ES-I3 (cell line): ENCODE results near the gene FICD.
A peak's percentile ranks its signal among the peaks of the same experiment; 100 is the strongest.

Source experiments
- H3K36me3 ChIP-seq: 2 replicates; pipeline ENCODE4 v1.6.1; 2013; ENCODE audit warnings: mild to moderate bottlenecking, low read length, control low read depth, moderate library complexity; ENCODE audit not compliant: insufficient read depth
- H3K4me1 ChIP-seq: 2 replicates; pipeline ENCODE4 v1.6.1; 2013; ENCODE audit warnings: mild to moderate bottlenecking, control low read depth, low read length; ENCODE audit not compliant: insufficient read depth
- H3K9ac ChIP-seq: 2 replicates; pipeline ENCODE4 v1.6.1; 2013; ENCODE audit warnings: low read depth, mild to moderate bottlenecking, low read length, moderate library complexity
- H3K9me3 ChIP-seq: 2 replicates; pipeline ENCODE4 v1.6.1; 2013; ENCODE audit warnings: mild to moderate bottlenecking, low read length, moderate library complexity; ENCODE audit not compliant: control insufficient read depth, insufficient read depth

Gene FICD

GRCh38 chr12:108515916-108516315 is 839 bp downstream of the FICD start:
- H3K9me3 ChIP-seq = no peaks in the 10 kb centered on the region
- peaks cover 15% of the 10 kb centered on the region for H3K36me3 ChIP-seq

GRCh38 chr12:108516511-108517275 is 1.6 kb downstream of the FICD start:
- Histone ChIP-seq H3K9me3 (no peaks in the 10 kb centered on the region), H3K9ac (no peak overlapping the region), H3K36me3 (peaks cover 20% of the 10 kb centered on the region), H3K4me1 (no peaks in the 10 kb centered on the region; the same call in 1 of the 2 replicates)

More at GRCh38 chr12:108515916-108516315, 839 bp downstream of the FICD start:
- H3K9ac ChIP-seq = peak overlapping the region; percentile 73
- no peaks in the 10 kb centered on the region; the same call in 1 of the 2 replicates for H3K4me1 ChIP-seq

DNA sequence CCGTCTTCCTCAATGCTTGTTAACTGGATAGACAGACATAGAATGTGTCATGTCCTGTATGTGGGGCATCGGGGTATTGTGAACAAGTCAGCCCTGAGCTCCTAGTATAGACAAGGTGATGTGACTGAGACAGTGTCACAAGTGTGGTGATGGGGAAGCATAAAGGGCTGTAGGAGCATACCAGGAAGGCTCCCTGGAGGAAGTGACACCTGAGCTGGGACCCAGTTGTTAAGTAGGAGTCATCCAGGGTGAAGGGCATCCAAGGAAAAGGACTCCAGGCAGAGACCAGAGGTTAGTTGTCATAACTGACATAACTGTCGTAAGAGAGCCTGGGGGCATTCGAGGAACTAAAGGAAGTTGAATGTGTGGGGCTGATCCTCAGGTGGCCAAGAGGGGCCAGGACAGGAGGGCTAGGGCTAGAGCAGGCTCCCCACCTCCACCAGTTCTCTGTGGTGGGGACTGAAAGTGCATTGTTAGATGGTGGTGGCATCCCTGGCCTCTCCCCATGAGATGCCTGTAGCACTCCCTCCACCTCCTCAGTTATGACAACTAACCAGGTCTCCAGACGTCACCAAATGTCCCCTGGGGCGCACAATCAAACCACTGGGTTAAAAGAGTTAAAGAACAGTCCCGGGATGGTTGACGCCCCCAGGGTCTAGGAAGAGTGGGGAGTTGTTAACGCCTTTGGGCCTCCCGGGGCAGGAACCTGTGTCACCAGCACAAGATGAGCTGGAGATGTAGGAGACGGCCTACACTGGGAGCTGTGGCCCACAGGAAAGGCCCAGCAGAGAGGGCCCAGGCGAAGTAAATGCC is 2.4 kb downstream of the FICD start:
- Histone ChIP-seq H3K9ac (no peak overlapping the region), H3K4me1 (no peaks in the 10 kb centered on the region; the same call in 1 of the 2 replicates), H3K36me3 (peaks cover 27% of the 10 kb centered on the region), H3K9me3 (no peaks in the 10 kb centered on the region)

DNA sequence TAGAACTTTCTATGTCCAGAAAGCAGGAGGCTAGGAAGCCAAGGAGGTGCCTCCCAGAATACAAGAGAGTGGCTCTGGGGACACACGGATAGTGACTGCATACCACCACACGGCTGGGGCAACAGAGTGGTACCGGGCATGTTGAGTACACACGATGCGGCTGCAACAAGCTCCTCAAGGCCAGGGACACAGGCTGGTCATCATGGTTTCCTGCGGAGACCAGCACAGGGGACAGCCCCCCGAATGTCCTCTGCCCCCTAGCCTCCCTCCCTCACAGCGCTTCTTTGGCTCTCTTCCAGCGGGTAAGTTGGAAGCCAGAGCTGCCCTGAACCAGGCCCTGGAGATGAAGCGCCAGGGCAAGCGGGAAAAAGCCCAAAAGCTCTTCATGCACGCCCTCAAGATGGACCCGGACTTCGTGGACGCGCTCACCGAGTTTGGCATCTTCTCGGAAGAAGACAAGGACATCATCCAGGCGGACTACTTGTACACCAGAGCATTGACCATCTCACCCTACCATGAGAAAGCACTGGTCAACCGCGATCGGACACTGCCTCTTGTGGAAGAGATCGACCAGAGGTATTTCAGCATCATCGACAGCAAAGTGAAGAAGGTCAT is 3.1 kb downstream of the FICD start:
- Histone ChIP-seq H3K4me1 (no peaks in the 10 kb centered on the region; the same call in 1 of the 2 replicates), H3K9me3 (no peaks in the 10 kb centered on the region), H3K36me3 (peaks cover 31% of the 10 kb centered on the region), H3K9ac (no peak overlapping the region)

- no peaks in the 10 kb centered on the region for H3K9me3 ChIP-seq
- no peaks in the 10 kb centered on the region; the same call in 1 of the 2 replicates for H3K4me1 ChIP-seq
- no peak overlapping the region for H3K9ac ChIP-seq
- peaks cover 38% of the 10 kb centered on the region for H3K36me3 ChIP-seq
Measured at GRCh38 chr12:108518716-108519496, 3.8 kb downstream of the FICD start.

DNA sequence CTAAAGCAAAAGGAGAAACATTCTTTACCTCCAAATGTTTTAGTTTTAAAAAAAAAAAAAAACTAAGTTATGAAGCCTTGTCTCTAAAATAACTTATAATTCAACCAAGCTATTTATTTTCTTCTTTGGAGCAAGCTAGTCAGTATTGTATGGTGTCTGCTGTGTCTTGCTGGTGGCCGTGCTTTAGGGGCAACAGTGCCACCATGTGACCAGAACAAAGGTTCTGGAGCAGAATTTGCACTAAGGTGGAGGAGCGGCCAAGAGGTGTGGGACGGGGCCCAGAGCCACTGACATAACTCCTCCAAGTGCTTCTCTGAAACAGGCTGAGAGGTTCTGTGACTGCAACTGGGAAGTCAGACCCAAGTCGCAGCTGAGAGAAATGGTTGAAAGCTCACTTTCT is 4.5 kb downstream of the FICD start:
- Histone ChIP-seq H3K4me1 (no peaks in the 10 kb centered on the region), H3K9ac (no peak overlapping the region), H3K36me3 (peaks cover 43% of the 10 kb centered on the region), H3K9me3 (no peaks in the 10 kb centered on the region)

DNA sequence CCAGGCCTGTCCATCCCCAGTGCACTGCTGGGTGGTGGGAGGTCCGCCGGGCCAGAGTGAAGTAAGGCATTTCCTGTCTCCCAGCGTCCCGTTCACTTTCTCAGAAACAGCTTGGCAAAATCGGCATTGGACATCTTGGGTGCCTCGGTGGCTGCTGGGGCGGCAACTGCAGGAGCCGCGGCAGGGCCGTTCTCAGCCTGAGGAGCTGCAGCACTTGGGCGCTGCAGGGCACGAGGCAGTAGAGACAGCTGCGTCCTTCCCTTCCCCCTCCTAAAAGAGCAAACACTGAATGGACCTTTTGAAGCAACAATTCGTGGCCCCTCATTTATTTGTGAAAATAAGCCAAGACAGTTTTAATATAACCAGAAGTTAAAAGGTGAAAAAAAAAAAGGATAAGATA is 8.3 kb downstream of the FICD start:
- H3K4me1 ChIP-seq = no peaks in the 10 kb centered on the region
- H3K9ac ChIP-seq = no peak overlapping the region
- H3K9me3 ChIP-seq = no peaks in the 10 kb centered on the region
- peaks cover 68% of the 10 kb centered on the region for H3K36me3 ChIP-seq

- Histone ChIP-seq H3K4me1 (no peaks in the 10 kb centered on the region), H3K9ac (no peak overlapping the region), H3K9me3 (no peaks in the 10 kb centered on the region), H3K36me3 (peaks cover 73% of the 10 kb centered on the region)
Measured at GRCh38 chr12:108525681-108526080, 10.6 kb downstream of the FICD start.

DNA sequence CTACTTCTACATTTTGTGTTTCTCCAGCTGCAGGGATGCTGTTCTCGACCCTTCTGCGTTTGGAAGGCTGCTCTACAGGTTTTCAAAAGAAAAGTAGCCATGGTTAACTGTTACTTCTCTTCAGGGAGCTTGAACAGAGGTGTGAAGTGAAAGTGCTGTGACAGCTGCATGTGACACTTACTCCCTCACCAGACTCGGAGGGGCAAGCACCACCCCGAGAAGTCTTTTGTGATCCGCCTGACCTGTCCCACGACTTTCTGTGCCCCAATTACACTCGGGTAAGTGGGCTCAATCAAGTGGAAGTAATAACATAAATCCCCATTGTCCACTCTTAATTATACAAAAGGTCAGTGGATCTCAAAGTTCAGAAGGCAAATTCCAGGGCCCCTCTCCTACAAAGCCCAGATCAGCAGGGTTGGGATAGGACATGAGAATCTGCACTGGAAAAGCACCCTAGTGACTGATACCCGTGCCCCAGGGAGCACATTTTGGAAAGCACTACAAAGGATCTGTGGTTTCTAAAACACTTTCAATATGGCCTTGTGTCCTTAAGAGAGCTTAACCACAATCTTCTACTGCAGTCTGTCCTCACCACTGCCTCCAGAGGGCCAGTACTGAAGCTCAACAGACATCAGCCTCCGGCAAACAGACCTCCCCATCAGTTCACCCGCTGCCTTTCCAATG is 11.5 kb downstream of the FICD start:
- no peak overlapping the region for H3K9ac ChIP-seq
- H3K4me1 ChIP-seq = no peaks in the 10 kb centered on the region
- no peaks in the 10 kb centered on the region for H3K9me3 ChIP-seq
- peaks cover 69% of the 10 kb centered on the region for H3K36me3 ChIP-seq

DNA sequence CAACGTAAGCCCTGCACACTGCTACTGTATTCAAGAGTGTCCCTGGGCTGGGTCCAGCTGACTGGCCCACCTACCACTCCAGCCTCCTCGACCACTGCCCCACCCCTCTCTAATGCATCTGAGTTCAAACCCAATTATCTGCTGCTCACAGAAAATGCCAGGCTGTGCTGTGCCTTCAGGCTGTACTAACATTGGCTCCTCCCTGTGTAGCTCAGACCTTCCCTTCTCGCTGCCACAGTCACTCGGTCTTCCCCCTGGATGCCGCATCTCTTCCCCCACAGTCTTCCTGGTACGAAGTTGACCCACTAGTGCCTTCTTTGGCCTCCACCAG is 12.1 kb downstream of the FICD start:
- H3K9ac ChIP-seq = no peak overlapping the region
- H3K9me3 ChIP-seq = no peaks in the 10 kb centered on the region
- H3K4me1 ChIP-seq = no peaks in the 10 kb centered on the region
- H3K36me3 ChIP-seq = peaks cover 70% of the 10 kb centered on the region

DNA sequence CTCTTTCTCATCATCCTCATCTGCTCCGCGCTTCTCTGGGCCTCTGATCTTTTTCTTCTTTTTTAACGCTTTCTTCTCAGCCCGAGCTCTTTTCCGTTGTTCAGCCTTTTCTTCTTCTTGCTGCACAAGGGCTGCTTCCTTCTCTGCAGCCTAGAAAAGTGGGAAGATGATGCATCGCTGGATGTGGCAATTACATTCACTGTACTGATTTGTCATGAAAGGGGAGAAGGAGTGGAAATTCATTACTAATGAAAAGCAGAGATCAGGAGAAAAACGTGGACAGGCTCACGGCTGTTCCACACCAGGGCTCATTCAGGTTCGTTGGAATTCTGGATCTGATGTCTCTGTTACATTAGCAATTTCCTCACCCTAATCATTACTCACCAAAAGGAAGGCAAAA is 15.1 kb downstream of the FICD start:
- H3K9me3 ChIP-seq = no peaks in the 10 kb centered on the region
- H3K4me1 ChIP-seq = no peaks in the 10 kb centered on the region
- peaks cover 55% of the 10 kb centered on the region for H3K36me3 ChIP-seq
- H3K9ac ChIP-seq = no peak overlapping the region

DNA sequence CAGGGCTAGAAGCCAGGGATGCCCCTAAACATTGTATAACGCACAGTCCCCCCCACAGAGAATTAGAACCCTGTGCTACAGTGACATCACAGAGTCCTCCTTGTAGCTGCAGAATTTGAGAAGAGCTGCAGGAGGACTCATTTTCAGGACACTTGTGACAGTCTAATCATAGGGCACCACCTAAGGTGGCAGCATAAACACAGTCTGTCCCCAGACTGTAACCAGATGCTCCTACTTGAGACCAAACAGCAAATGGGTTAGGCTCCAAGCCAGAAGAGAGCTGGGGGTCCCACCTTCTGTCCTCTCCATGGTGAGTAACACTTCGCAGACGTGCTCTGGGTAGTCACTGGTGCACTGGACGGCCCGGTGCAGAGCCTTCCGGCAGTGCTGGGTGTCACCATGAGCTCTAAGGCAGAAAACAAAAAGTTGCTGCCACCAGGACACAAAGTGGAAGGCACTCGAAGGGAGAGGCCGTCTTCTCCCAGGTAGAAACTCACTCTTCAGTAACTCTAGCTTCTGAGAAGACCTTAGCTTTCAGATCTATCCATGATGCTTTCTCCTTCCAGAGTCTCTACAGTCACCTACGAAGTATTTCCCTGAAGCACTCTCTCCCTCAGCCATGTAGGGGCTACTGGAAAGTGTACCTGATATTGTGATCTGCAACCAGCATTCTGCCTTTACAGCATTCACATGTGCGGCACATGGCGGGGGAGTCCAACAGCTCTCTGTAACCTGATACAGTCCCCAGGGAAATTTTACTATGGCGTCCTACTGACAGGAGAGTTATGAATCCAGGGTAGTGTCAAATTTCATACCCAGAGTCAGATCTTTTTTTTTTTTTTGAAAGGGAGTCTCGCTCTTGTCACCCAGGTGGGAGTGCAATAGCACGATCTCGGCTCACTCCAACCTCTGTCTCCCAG is 17.1 kb downstream of the FICD start:
- Histone ChIP-seq H3K4me1 (no peaks in the 10 kb centered on the region), H3K9ac (no peak overlapping the region), H3K9me3 (no peaks in the 10 kb centered on the region), H3K36me3 (peaks cover 55% of the 10 kb centered on the region)

DNA sequence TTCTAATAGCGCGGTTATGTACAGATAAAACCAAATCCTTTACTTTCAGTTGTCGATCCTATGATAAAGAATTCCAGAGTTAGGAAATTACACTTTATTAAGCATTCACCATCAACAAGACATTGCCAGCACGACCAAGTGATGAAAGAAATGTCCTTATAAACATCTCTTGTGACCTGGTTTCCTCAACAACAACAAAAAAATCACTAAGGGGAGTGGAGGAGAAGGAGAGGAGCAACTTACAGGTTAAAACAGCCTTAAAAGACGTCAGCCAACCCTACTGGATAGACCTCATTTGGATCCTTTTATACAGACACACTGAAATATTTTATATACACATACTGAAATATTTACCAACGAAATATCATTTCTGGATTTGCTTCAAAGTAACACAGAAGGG is 23.1 kb downstream of the FICD start:
- no peaks in the 10 kb centered on the region for H3K9me3 ChIP-seq

More for the DNA sequence above, 23.1 kb downstream of the FICD start:
- Histone ChIP-seq H3K36me3 (peaks cover 28% of the 10 kb centered on the region), H3K4me1 (no peaks in the 10 kb centered on the region), H3K9ac (no peak overlapping the region)
